Keratinocyte (primary cell): Measurements from ENCODE around the gene RPEL1. TPM values are rescaled to one million over a fixed set of nuclear protein-coding genes. Genes with fewer than 3 reads are reported as not detected.
"Not testable (repeated sequence)": the region's sequence is repeated elsewhere in the genome, so short reads cannot be mapped to it uniquely, and the experiment has no call there.

Experiments
- DNase-seq: peaks from one replicate; pipeline ENCODE4 v3.0.0-alpha.2; 2011; ENCODE audit warnings: low read depth, missing footprints, low spot score
- FAIRE-seq: peaks from 2 replicates; lab custom pipeline; 2011; peaks lifted over from hg19 to GRCh38; lab: Jason Lieb, UNC
- H2AFZ ChIP-seq: 2 replicates; pipeline ENCODE4 v1.6.0; 2012; ENCODE audit warnings: low read length, control low read depth, inconsistent platforms; ENCODE audit not compliant: control insufficient read depth
- H3K27ac ChIP-seq: 2 replicates; pipeline ENCODE4 v1.5.1; 2011; ENCODE audit warnings: low read length; ENCODE audit not compliant: control insufficient read depth, insufficient read depth
- H3K27me3 ChIP-seq: 3 replicates; pipeline ENCODE4 v1.6.0; 2011; ENCODE audit warnings: low read length; ENCODE audit not compliant: control insufficient read depth, insufficient read depth; ENCODE audit errors: extremely low read depth
- H3K36me3 ChIP-seq, 2 experiments: 2 replicates in 1 of 2; 3 replicates in 1 of 2; pipeline ENCODE4 v1.5.1; 2011; ENCODE audit warnings: low read length in 2 of 2, mild to moderate bottlenecking in 1 of 2; ENCODE audit not compliant: control insufficient read depth in 2 of 2, insufficient read depth in 2 of 2; ENCODE audit errors: extremely low read depth in 1 of 2
- H3K4me1 ChIP-seq: 3 replicates; pipeline ENCODE4 v1.5.1; 2011; ENCODE audit warnings: low read length; ENCODE audit not compliant: control insufficient read depth, insufficient read depth; ENCODE audit errors: extremely low read depth
- H3K4me2 ChIP-seq: 3 replicates; pipeline ENCODE4 v1.6.0; 2011; ENCODE audit warnings: low read depth, low read length; ENCODE audit not compliant: control insufficient read depth, insufficient read depth; ENCODE audit errors: extremely low read depth
- H3K4me3 ChIP-seq, 3 experiments: fragments of 200-600 bp in 1 of 3; sonication (generic) in 1 of 3; 2 replicates in 2 of 3; 3 replicates in 1 of 3; pipeline ENCODE4 v1.5.1; 2011 to 2016; ENCODE audit warnings: low read length in 3 of 3, mild to moderate bottlenecking in 3 of 3, control low read depth in 2 of 3, inconsistent platforms in 1 of 3, low read depth in 1 of 3, mixed read lengths in 1 of 3, mixed run types in 1 of 3, moderate library complexity in 1 of 3; ENCODE audit not compliant: control insufficient read depth in 2 of 3, insufficient read depth in 2 of 3; ENCODE audit errors: extremely low read depth in 1 of 3
- H3K79me2 ChIP-seq: 2 replicates; pipeline ENCODE4 v1.6.0; 2012; ENCODE audit warnings: low read length; ENCODE audit not compliant: control insufficient read depth, insufficient read depth
- H3K9ac ChIP-seq: 3 replicates; pipeline ENCODE4 v1.6.0; 2011; ENCODE audit warnings: low read length; ENCODE audit not compliant: control insufficient read depth, insufficient read depth; ENCODE audit errors: extremely low read depth
- H3K9me1 ChIP-seq: 3 replicates; pipeline ENCODE4 v1.6.0; 2011; ENCODE audit warnings: low read length; ENCODE audit not compliant: control insufficient read depth, insufficient read depth; ENCODE audit errors: extremely low read depth
- H3K9me3 ChIP-seq: 2 replicates; pipeline ENCODE4 v1.5.1; 2012; ENCODE audit warnings: low read depth, low read length; ENCODE audit not compliant: control insufficient read depth
- H4K20me1 ChIP-seq: 3 replicates; pipeline ENCODE4 v1.6.0; 2011; ENCODE audit warnings: low read length; ENCODE audit not compliant: control insufficient read depth, insufficient read depth; ENCODE audit errors: extremely low read depth
- EZH2 ChIP-seq: IDR thresholded peaks from one replicate; pipeline ENCODE4 v1.6.1; 2012; ENCODE audit warnings: inconsistent platforms, mild to moderate bottlenecking, low read length, moderate library complexity
- dilution Hi-C: fragments of 300-500 bp; cut with MboI; formaldehyde crosslinking; loops from one replicate; pipeline ENCODE4 v1.7.0; 2020; ENCODE audit warnings: low sequenced_read_pairs; ENCODE audit not compliant: extremely low pct_ligation_motif_present
- polyA plus RNA-seq, 5 experiments: library from polyadenylated mRNA; depleted of rRNA in 3 of 5; stranded (reverse) in 3 of 5; stranded (forward) in 1 of 5; unstranded in 1 of 5; fragments of >200 nt; gene quantifications; 1 replicate in 1 of 5; 2 replicates in 3 of 5; 3 replicates in 1 of 5; pipeline versions ENCODE4 v1.2.1 to v1.2.3, GENCODE V29; 2011 to 2012; ENCODE audit warnings: missing spikeins in 2 of 5, low read depth in 1 of 5, low replicate concordance in 1 of 5
- TF ChIP-seq, protein P1 (sequence below), 3 experiments: IDR thresholded peaks in 1 of 3; conservative IDR thresholded peaks in 1 of 3; optimal IDR thresholded peaks in 1 of 3; 2 replicates in 2 of 3; 3 replicates in 1 of 3; pipeline versions ENCODE3 to v1.5.1; 2011; ENCODE audit warnings: low read length in 3 of 3, mild to moderate bottlenecking in 3 of 3, moderate library complexity in 2 of 3, control low read depth in 1 of 3, inconsistent platforms in 1 of 3; ENCODE audit not compliant: insufficient read depth in 2 of 3; ENCODE audit errors: extremely low read depth in 1 of 3

RPEL1 gene
- polyA plus RNA-seq, 1 donor (not counting 4 experiments of a cell fraction or from before 2014, with no cell fraction given), result 0.04 TPM

DNA sequence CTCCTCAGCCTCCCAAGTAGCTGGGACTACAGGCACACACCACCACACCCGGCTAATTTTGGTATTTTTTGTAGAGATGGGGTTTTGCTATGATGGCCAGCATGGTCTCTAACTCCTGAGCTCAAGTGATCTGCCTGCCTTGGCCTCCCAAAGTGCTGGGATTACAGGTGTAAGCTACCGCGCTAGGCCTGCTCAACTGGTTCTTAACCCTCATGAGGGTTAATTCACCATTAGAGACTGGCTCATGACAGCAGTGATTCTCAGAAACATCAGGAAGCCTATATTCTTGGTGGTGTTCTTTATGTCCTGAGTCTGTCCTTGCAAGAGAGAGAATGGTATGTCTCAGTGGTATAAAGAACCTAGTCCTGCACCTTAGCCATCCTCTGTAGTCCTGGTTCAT is 42.2 kb upstream of the RPEL1 start:
- H2AFZ ChIP-seq, result no peak overlapping the region
- H3K4me3 ChIP-seq, result no peak overlapping the region
- H3K9ac ChIP-seq, result no peak overlapping the region
- H3K27me3 ChIP-seq, result no peaks in the 10 kb centered on the region
- TF ChIP-seq EZH2, result no peak
- TF ChIP-seq, protein P1, sequence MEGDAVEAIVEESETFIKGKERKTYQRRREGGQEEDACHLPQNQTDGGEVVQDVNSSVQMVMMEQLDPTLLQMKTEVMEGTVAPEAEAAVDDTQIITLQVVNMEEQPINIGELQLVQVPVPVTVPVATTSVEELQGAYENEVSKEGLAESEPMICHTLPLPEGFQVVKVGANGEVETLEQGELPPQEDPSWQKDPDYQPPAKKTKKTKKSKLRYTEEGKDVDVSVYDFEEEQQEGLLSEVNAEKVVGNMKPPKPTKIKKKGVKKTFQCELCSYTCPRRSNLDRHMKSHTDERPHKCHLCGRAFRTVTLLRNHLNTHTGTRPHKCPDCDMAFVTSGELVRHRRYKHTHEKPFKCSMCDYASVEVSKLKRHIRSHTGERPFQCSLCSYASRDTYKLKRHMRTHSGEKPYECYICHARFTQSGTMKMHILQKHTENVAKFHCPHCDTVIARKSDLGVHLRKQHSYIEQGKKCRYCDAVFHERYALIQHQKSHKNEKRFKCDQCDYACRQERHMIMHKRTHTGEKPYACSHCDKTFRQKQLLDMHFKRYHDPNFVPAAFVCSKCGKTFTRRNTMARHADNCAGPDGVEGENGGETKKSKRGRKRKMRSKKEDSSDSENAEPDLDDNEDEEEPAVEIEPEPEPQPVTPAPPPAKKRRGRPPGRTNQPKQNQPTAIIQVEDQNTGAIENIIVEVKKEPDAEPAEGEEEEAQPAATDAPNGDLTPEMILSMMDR (optimal IDR thresholded peaks at IDR 0.05 in 1 of 3, IDR thresholded peaks at IDR 0.05 in 1 of 3, conservative IDR thresholded peaks at IDR 0.05 in 1 of 3; ENCODE audit: extremely low read depth in 1 of 3, insufficient read depth in 2 of 3, low read length in 3 of 3), result no peak
- no peaks in the 10 kb centered on the region for H3K79me2 ChIP-seq
- no peaks in the 10 kb centered on the region for H3K4me1 ChIP-seq
- dilution Hi-C loops, result no loop called here
- no peak overlapping the region for H3K27ac ChIP-seq
- no peak for FAIRE-seq
- DNase-seq, result no peak
- H3K4me2 ChIP-seq, result no peak overlapping the region
- H3K9me1 ChIP-seq, result no peaks in the 10 kb centered on the region
- no peaks in the 10 kb centered on the region for H3K9me3 ChIP-seq
- H3K36me3 ChIP-seq, result no peaks in the 10 kb centered on the region
- no peaks in the 10 kb centered on the region for H4K20me1 ChIP-seq

DNA sequence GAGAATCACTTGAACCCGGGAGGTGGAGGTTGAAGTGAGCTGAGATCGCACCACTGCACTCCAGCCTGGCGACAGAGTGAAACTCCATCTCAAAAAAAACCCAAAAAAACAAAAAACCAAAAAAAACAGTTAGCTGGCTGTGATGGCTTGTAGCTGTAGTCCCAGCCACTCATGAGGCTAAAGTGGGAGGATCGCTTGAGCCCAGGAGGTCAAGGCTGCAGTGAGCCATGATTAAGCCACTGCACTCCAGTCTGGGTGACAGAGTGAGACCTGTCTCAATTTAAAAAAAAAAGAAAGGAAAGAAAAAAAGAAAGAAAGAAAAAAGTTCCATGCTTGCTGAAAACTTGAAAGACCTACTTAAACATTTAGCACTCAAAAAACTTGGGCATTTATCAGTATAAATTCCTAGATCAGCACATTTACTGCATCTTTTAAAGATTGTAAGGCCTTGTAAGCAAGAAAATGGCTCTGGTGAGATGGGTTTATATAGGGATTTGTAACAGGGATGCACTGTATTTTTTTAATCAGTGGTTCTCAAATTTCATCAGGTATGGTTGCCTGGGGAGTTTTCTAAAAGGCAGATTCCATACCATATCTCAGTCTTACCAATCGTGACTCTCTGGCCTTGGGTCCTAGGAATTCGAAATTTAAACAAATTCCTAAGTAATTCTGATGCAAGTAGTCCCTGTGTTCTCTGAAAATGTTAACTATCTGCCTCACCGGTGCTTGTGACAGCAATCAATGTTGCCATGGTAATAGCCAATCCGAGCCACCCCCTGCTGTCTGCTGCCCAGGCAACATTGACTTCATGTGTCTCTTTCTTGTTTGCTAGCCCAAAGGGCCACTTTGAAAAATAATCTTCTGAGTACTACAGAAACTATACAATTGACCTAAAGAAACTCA is 41.1 kb upstream of the RPEL1 start:
- Histone ChIP-seq H3K9me3 (no peaks in the 10 kb centered on the region), H3K79me2 (no peaks in the 10 kb centered on the region), H3K9me1 (no peaks in the 10 kb centered on the region), H3K27me3 (no peaks in the 10 kb centered on the region), H3K9ac (no peak overlapping the region), H3K27ac (no peak overlapping the region), H3K36me3 (no peaks in the 10 kb centered on the region), H4K20me1 (no peaks in the 10 kb centered on the region), H3K4me2 (no peak overlapping the region), H3K4me1 (no peaks in the 10 kb centered on the region), H2AFZ (no peak overlapping the region), H3K4me3 (no peak overlapping the region)
- dilution Hi-C loops, result no loop called here
- DNase-seq (no peak), FAIRE-seq (no peak)
- no peak for TF ChIP-seq EZH2

DNA sequence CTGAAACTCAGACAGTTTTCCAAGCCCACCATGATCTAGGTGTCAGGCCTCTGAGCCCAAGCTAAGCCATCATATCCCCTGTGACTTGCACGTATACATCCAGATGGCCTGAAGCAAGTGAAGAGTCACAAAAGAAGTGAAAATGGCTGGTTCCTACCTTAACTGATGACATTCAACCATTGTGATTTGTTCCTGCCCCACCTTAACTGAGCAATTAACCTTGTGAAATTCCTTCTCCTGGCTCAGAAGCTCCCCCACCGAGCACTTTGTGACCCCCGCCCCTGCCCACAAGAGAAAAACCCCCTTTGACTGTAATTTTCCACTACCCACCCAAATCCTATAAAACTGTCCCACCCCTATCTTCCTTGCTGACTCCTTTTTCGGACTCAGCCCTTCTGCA is 40.3 kb upstream of the RPEL1 start:
- H3K27me3 ChIP-seq, FAIRE-seq, H3K36me3 ChIP-seq, H2AFZ ChIP-seq, H3K4me1 ChIP-seq, H3K4me3 ChIP-seq, H3K79me2 ChIP-seq, H3K9me3 ChIP-seq, DNase-seq, H3K4me2 ChIP-seq, H3K9ac ChIP-seq, dilution Hi-C loops, H3K9me1 ChIP-seq, H4K20me1 ChIP-seq, H3K27ac ChIP-seq: not testable (repeated sequence)

DNA sequence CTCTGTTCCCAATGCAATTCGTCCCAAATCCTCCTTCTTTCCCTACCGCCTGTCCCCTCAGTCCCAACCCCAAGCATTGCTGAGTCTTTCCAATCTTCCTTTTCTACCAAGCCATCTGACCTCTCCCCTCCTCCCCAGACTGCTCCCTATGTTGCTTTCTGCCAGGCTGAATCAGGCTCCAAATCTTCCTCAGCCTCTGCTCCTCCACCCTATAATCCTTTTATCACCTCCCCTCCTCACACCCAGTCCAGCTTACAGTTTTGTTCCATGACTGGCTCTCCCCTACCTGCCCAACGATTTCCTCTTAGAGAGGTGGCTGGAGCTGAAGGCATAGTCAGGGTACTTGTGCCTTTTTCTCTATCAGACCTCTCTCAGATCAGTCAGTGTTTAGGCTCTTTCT is 39.0 kb upstream of the RPEL1 start:
- H3K4me1 ChIP-seq, H4K20me1 ChIP-seq, H3K4me2 ChIP-seq, H3K27me3 ChIP-seq, H3K27ac ChIP-seq, dilution Hi-C loops, H3K36me3 ChIP-seq, H2AFZ ChIP-seq, FAIRE-seq, H3K4me3 ChIP-seq, H3K79me2 ChIP-seq, H3K9me3 ChIP-seq, DNase-seq, H3K9ac ChIP-seq, H3K9me1 ChIP-seq: not testable (repeated sequence)
